Activated CD4-positive, alpha-beta T cell treated with anti-CD3 and anti-CD28 coated beads, Interleukin-2, amount 10 ng/mL, durations not matched to agents 7 days and 5 days (primary cell): ENCODE data around the gene UGT1A4. TPM values are rescaled to one million over a fixed set of nuclear protein-coding genes. Genes with fewer than 3 reads are reported as not detected.

Experiments used
- CTCF ChIA-PET: fragments of 350-600 bp; sonication (Branson Sonifier 250); formaldehyde crosslinking; loops from one replicate; lab custom pipeline; 2021; ENCODE audit warnings: antibody characterized with exemption; lab: Charles Lee
- POLR2A ChIA-PET: fragments of 350-600 bp; sonication (Branson Sonifier 250); formaldehyde crosslinking; loops from one replicate; lab custom pipeline; 2021; ENCODE audit warnings: antibody characterized with exemption; lab: Charles Lee
- DNase-seq: peaks from one replicate; pipeline ENCODE4 v3.0.0-alpha.2; 2020
- H3K27ac Mint-ChIP-seq: one replicate; pipeline ENCODE4 v1.8.0; 2021; ENCODE audit warnings: mild to moderate bottlenecking, moderate library complexity, mixed read lengths
- H3K27me3 Mint-ChIP-seq: one replicate; pipeline ENCODE4 v1.8.0; 2021; ENCODE audit warnings: mixed read lengths
- H3K36me3 Mint-ChIP-seq: one replicate; pipeline ENCODE4 v1.8.0; 2021; ENCODE audit warnings: low read depth, mixed read lengths
- H3K4me1 Mint-ChIP-seq: one replicate; pipeline ENCODE4 v1.8.0; 2021; ENCODE audit warnings: mixed read lengths
- H3K4me3 Mint-ChIP-seq: one replicate; pipeline ENCODE4 v1.8.0; 2021; ENCODE audit warnings: mild to moderate bottlenecking, moderate library complexity, mixed read lengths
- H3K9me3 Mint-ChIP-seq: one replicate; pipeline ENCODE4 v1.8.0; 2021; ENCODE audit warnings: mixed read lengths
- total RNA-seq, 2 experiments: library from RNA; stranded (reverse); gene quantifications; one replicate each; pipeline ENCODE4 v1.2.3, GENCODE V29; 2021

UGT1A4 gene
- total RNA-seq = not detected

GRCh38 chr2:233718552-233718951 is at the start of gene UGT1A4:
TSS of gene UGT1A4 (plus strand) at chr2:233718736. CDS start at chr2:233718821, 85 bp downstream.
- H3K27ac Mint-ChIP-seq = no peak within 1 kb of the TSS
- H3K4me3 Mint-ChIP-seq = no peak within 1 kb of the TSS
- H3K36me3 Mint-ChIP-seq = no peaks in the 10 kb centered on the region
- POLR2A ChIA-PET = no interaction called here
- peaks cover 18% of the 10 kb centered on the region for H3K27me3 Mint-ChIP-seq
- no peaks in the 10 kb centered on the region for H3K9me3 Mint-ChIP-seq
- CTCF ChIA-PET = no interaction called here
- no peak for DNase-seq
- H3K4me1 Mint-ChIP-seq = peaks cover 5% of the 10 kb centered on the region

- no peaks in the 10 kb centered on the region for H3K36me3 Mint-ChIP-seq
- peaks cover 19% of the 10 kb centered on the region for H3K27me3 Mint-ChIP-seq
- no peak within 1 kb of the TSS for H3K4me3 Mint-ChIP-seq
- H3K9me3 Mint-ChIP-seq = no peaks in the 10 kb centered on the region
- no peak within 1 kb of the TSS for H3K27ac Mint-ChIP-seq
- H3K4me1 Mint-ChIP-seq = no peaks in the 10 kb centered on the region
- CTCF ChIA-PET = no interaction called here
- no peak for DNase-seq
- POLR2A ChIA-PET = no interaction called here
Measured at GRCh38 chr2:233671290-233672161, 47.0 kb upstream of the UGT1A4 start, which contains the start of gene UGT1A9. TSS of gene UGT1A9 (plus strand) at chr2:233671898. CDS start at chr2:233671935, 37 bp downstream.

GRCh38 chr2:233672886-233673285 is 45.6 kb upstream of the UGT1A4 start:
- Mint-ChIP-seq H3K27me3 (peaks cover 24% of the 10 kb centered on the region), H3K27ac (no peak overlapping the region), H3K36me3 (no peaks in the 10 kb centered on the region), H3K4me3 (no peak overlapping the region), H3K9me3 (no peaks in the 10 kb centered on the region), H3K4me1 (no peaks in the 10 kb centered on the region)
- DNase-seq = no peak
- CTCF ChIA-PET = no interaction called here
- POLR2A ChIA-PET = no interaction called here

GRCh38 chr2:233673896-233674295 is 44.6 kb upstream of the UGT1A4 start:
- no peak for DNase-seq
- no peak overlapping the region for H3K27ac Mint-ChIP-seq
- ChIA-PET CTCF (no interaction called here), POLR2A (no interaction called here)
- no peaks in the 10 kb centered on the region for H3K4me1 Mint-ChIP-seq
- H3K27me3 Mint-ChIP-seq = peaks cover 29% of the 10 kb centered on the region
- no peaks in the 10 kb centered on the region for H3K36me3 Mint-ChIP-seq
- H3K9me3 Mint-ChIP-seq = no peaks in the 10 kb centered on the region
- no peak overlapping the region for H3K4me3 Mint-ChIP-seq

- Mint-ChIP-seq H3K27ac (no peak overlapping the region), H3K4me3 (no peak overlapping the region), H3K36me3 (no peaks in the 10 kb centered on the region), H3K27me3 (peaks cover 32% of the 10 kb centered on the region), H3K9me3 (no peaks in the 10 kb centered on the region), H3K4me1 (no peaks in the 10 kb centered on the region)
- ChIA-PET POLR2A (no interaction called here), CTCF (no interaction called here)
- no peak for DNase-seq
Measured at GRCh38 chr2:233674314-233674713, 44.2 kb upstream of the UGT1A4 start.

- DNase-seq = no peak
- Mint-ChIP-seq H3K27ac (no peak overlapping the region), H3K4me3 (no peak overlapping the region), H3K9me3 (no peaks in the 10 kb centered on the region), H3K27me3 (peaks cover 31% of the 10 kb centered on the region), H3K4me1 (no peaks in the 10 kb centered on the region), H3K36me3 (no peaks in the 10 kb centered on the region)
- ChIA-PET CTCF (no interaction called here), POLR2A (no interaction called here)
Measured at GRCh38 chr2:233674995-233675394, 43.5 kb upstream of the UGT1A4 start.

- peaks cover 25% of the 10 kb centered on the region for H3K27me3 Mint-ChIP-seq
- no peak overlapping the region for H3K4me3 Mint-ChIP-seq
Measured at GRCh38 chr2:233676046-233676445, 42.5 kb upstream of the UGT1A4 start.

GRCh38 chr2:233679196-233679595 is 39.3 kb upstream of the UGT1A4 start:
- ChIA-PET POLR2A (no interaction called here), CTCF (no interaction called here)
- Mint-ChIP-seq H3K4me1 (no peaks in the 10 kb centered on the region), H3K9me3 (no peaks in the 10 kb centered on the region), H3K27me3 (peaks cover 30% of the 10 kb centered on the region), H3K27ac (no peak overlapping the region), H3K36me3 (no peaks in the 10 kb centered on the region), H3K4me3 (no peak overlapping the region)
- no peak for DNase-seq

More at GRCh38 chr2:233676046-233676445, 42.5 kb upstream of the UGT1A4 start:
- ChIA-PET POLR2A (no interaction called here), CTCF (no interaction called here)
- H3K9me3 Mint-ChIP-seq = no peaks in the 10 kb centered on the region
- no peak for DNase-seq
- H3K27ac Mint-ChIP-seq = no peak overlapping the region
- H3K36me3 Mint-ChIP-seq = no peaks in the 10 kb centered on the region
- H3K4me1 Mint-ChIP-seq = no peaks in the 10 kb centered on the region

- ChIA-PET POLR2A (no interaction called here), CTCF (no interaction called here)
- Mint-ChIP-seq H3K27ac (no peak overlapping the region), H3K4me1 (no peaks in the 10 kb centered on the region), H3K4me3 (no peak overlapping the region), H3K27me3 (peaks cover 32% of the 10 kb centered on the region), H3K9me3 (no peaks in the 10 kb centered on the region), H3K36me3 (no peaks in the 10 kb centered on the region)
- DNase-seq = no peak
Measured at GRCh38 chr2:233680361-233681045, 38.0 kb upstream of the UGT1A4 start.

- DNase-seq = no peak
- ChIA-PET CTCF (no interaction called here), POLR2A (no interaction called here)
- Mint-ChIP-seq H3K9me3 (no peaks in the 10 kb centered on the region), H3K27me3 (peaks cover 28% of the 10 kb centered on the region), H3K27ac (no peak within 1 kb of the TSS), H3K36me3 (no peaks in the 10 kb centered on the region), H3K4me3 (no peak within 1 kb of the TSS), H3K4me1 (no peaks in the 10 kb centered on the region)
Measured at GRCh38 chr2:233681521-233682099, 36.9 kb upstream of the UGT1A4 start, which contains the start of gene UGT1A7. TSS of gene UGT1A7 (plus strand) at chr2:233681901. CDS start at chr2:233681938, 37 bp downstream.

GRCh38 chr2:233684640-233685039 is 33.9 kb upstream of the UGT1A4 start:
- no peaks in the 10 kb centered on the region for H3K4me1 Mint-ChIP-seq
- no peak overlapping the region for H3K4me3 Mint-ChIP-seq
- no peaks in the 10 kb centered on the region for H3K9me3 Mint-ChIP-seq
- H3K27me3 Mint-ChIP-seq = peaks cover 10% of the 10 kb centered on the region
- H3K36me3 Mint-ChIP-seq = no peaks in the 10 kb centered on the region
- DNase-seq = no peak
- ChIA-PET CTCF (no interaction called here), POLR2A (no interaction called here)
- H3K27ac Mint-ChIP-seq = no peak overlapping the region

GRCh38 chr2:233686928-233687327 is 31.6 kb upstream of the UGT1A4 start:
- H3K9me3 Mint-ChIP-seq = no peaks in the 10 kb centered on the region
- no peak overlapping the region for H3K27ac Mint-ChIP-seq
- DNase-seq = no peak
- H3K27me3 Mint-ChIP-seq = peaks cover 12% of the 10 kb centered on the region
- H3K4me3 Mint-ChIP-seq = no peak overlapping the region
- no peaks in the 10 kb centered on the region for H3K4me1 Mint-ChIP-seq
- H3K36me3 Mint-ChIP-seq = no peaks in the 10 kb centered on the region
- ChIA-PET POLR2A (no interaction called here), CTCF (interaction anchor here (1.0 kb wide), 1 partner anchor 13 kb away, joined by 3 read pairs; no protein-coding TSS in a partner anchor)

GRCh38 chr2:233688341-233688740 is 30.2 kb upstream of the UGT1A4 start:
- Mint-ChIP-seq H3K27me3 (peaks cover 12% of the 10 kb centered on the region), H3K4me1 (no peaks in the 10 kb centered on the region), H3K36me3 (no peaks in the 10 kb centered on the region), H3K9me3 (no peaks in the 10 kb centered on the region), H3K4me3 (no peak overlapping the region), H3K27ac (no peak overlapping the region)
- ChIA-PET CTCF (no interaction called here), POLR2A (no interaction called here)
- DNase-seq = no peak
